Cardiac fibroblast (primary cell): ENCODE measurements around the gene SIK3.

ENCODE experiments used
- DNase-seq, 2 donors: peaks; one replicate each; pipeline versions ENCODE4 v3.0.0 to v3.0.0-alpha.2; 2010; ENCODE audit warnings: low read depth in 2 of 2
- H3K4me3 ChIP-seq, 2 donors: replicated peaks in 1 of 2; 1 replicate in 1 of 2; 2 replicates in 1 of 2; pipeline ENCODE4 v1.5.1; 2011; ENCODE audit warnings: low read depth in 2 of 2, low read length in 2 of 2, mild to moderate bottlenecking in 2 of 2, moderate library complexity in 1 of 2
- TF ChIP-seq, protein P1 (sequence below): IDR thresholded peaks from one replicate; pipeline ENCODE4 v1.5.1; 2011; ENCODE audit warnings: low read depth, mild to moderate bottlenecking, low read length, inconsistent platforms

Gene SIK3

DNA sequence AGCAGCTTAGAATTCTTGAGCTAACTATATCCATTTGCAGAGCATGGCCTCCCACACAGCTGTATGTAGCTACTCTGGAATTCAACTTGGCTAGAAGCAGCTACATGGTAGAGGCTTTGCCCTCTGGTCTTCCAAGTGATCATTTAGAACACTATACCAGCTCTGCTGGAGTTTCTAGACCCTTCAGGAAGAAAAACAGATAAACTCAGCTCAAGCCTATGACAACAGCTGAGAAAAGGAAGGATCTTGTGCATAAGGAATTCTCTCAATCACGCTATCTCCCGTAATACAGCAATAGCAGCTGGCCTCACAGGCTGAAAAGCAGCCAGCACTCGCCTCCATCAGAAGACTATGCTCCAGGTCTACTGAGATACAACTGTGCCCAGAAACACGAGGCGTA lies 210.2 kb downstream of the SIK3 start:
- TF ChIP-seq, protein P1, sequence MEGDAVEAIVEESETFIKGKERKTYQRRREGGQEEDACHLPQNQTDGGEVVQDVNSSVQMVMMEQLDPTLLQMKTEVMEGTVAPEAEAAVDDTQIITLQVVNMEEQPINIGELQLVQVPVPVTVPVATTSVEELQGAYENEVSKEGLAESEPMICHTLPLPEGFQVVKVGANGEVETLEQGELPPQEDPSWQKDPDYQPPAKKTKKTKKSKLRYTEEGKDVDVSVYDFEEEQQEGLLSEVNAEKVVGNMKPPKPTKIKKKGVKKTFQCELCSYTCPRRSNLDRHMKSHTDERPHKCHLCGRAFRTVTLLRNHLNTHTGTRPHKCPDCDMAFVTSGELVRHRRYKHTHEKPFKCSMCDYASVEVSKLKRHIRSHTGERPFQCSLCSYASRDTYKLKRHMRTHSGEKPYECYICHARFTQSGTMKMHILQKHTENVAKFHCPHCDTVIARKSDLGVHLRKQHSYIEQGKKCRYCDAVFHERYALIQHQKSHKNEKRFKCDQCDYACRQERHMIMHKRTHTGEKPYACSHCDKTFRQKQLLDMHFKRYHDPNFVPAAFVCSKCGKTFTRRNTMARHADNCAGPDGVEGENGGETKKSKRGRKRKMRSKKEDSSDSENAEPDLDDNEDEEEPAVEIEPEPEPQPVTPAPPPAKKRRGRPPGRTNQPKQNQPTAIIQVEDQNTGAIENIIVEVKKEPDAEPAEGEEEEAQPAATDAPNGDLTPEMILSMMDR, result no peak
- H3K4me3 ChIP-seq, result no peak overlapping the region
- peak in 1 of 2 donors; percentile 68 for DNase-seq

DNA sequence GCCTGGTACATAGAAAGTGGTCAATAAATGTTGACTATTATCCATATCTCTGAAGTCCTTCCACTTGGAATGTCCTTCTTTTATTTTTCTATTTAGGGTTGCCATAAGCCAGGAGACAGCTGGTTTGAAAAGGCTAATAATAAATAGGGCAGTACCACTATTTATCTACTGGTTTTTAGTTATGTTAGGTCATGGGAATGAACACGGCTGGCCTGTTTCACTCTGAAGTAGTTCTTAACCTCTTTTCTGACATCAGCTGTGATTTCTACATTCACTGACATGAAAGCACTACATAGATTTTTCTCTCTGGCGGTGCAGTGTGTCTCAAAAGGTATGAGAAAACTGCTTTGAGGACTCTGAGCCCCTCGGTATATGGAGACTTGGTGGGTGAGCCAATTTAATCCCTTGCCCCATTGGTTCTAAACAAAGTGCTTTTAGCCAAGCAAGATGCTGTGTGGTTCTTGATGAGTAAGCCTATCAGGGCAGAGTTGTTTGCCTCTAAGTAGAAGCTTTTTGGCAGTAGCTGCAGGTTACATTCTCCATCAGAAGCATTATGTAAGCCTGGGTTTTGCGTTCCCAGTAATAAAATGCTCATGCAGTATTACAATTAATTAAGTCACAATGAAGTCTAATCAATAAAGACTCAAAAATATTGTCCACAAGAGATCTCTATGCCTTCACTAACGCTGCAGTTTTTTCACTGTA lies 212.1 kb downstream of the SIK3 start:
- DNase-seq, result peak; percentile 44 to 48
- TF ChIP-seq, protein P1, result no peak
- H3K4me3 ChIP-seq, result no peak overlapping the region

DNA sequence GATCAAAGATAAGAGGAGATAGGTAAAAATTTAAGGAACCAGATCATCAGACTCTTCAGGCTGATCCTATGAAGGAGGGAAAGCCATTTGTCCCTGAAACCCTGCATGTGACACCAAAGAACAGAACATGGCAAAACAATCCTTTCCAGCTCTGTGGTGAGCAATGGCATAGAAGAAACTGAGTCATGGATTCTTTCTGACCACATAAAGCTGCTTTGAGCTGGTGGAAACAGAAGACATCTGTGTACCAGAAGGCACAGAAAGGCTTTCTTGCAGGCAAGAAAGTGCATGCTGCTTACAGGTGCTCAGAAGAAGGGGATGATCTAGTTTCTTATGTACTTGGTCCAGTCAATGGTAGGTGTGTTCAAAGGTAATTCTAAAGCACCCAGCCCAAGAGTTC lies 215.8 kb downstream of the SIK3 start:
- no peak overlapping the region for H3K4me3 ChIP-seq
- TF ChIP-seq, protein P1, result no peak
- DNase-seq, result peak in 1 of 2 donors; percentile 72

GRCh38 chr11:116881143-116881542 lies 217.1 kb downstream of the SIK3 start:
- H3K4me3 ChIP-seq, result no peak overlapping the region
- DNase-seq, result no peak
- TF ChIP-seq, protein P1, result no peak

DNA sequence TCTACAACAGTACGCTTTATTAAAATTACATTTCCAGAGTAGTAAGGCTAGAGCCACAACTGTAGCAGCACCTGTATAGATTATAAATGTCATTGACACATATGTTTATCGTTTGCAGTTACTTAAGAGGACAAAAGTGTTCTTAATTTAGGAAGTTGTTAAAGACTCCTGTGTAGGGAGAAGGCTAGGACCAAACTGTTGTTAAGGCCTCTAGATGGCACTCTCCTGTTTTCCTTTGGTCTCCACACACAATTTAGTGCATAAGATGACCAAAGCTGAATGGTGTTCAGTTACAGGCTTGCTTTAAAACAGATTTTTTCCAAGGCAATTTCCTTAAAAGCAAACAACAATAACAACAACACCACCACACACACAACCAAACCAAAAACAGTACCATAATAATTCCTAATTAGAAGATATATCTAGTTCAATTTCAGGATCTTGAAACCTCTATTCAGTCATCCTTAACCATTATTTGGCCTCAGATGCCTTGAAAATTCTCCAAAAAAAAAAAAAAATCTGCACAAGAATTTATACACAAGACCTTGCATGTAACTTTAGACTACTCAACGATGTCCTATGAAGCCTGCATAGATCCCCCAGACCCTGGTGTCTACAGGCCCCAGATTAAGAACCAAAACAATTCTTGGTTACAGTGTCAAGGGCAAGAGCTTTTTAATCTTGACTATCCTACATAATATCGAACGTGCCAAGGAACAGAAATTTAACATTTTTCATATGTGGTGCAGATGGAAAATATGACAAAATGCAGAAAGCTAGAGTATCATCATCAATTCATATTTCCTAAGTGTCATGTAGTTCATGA lies 218.2 kb downstream of the SIK3 start:
- DNase-seq, result peak; percentile 88 to 89
- H3K4me3 ChIP-seq, result no peak overlapping the region
- TF ChIP-seq, protein P1, result peak; percentile 78

- DNase-seq, result no peak
- TF ChIP-seq, protein P1, result no peak
- H3K4me3 ChIP-seq, result no peak overlapping the region
Measured at GRCh38 chr11:116876656-116877055, 221.6 kb downstream of the SIK3 start.
